Lower leg skin (tissue), 3 donors: ENCODE data around the gene SH3RF1.

ENCODE experiments used
- CTCF ChIP-seq, 3 donors: fragments of 450-650 bp; IDR thresholded peaks; one replicate each; pipeline ENCODE4 v1.5.1; 2016; ENCODE audit warnings: antibody characterized with exemption in 3 of 3, mild to moderate bottlenecking in 3 of 3, moderate library complexity in 2 of 3
- POLR2A ChIP-seq, 2 donors: fragments of 450-650 bp; IDR thresholded peaks; one replicate each; pipeline ENCODE4 v1.6.1; 2016 to 2017; ENCODE audit warnings: antibody characterized with exemption in 2 of 2, mild to moderate bottlenecking in 1 of 2, moderate library complexity in 1 of 2

DNA sequence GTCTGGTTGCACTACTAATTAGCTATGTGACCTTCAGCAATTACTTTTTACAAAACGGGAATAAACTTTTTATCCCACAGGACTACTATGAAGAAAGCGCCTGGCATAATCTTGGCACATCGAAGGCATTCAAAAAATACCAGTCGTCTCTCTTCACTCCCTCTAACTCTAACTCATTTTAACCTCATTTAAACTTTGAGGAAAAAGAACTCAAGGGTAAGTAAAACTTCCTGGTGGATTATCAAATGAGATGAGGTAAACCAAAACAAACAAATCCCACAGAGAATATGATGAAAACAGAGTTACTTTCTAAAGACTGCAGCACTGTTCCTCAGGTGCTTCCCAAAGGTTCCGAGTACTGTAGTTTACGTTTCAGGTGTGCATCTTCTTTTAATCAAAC, 66.9 kb downstream of the SH3RF1 start:
- TF ChIP-seq CTCF (IDR thresholded peaks at IDR 0.05): no peak
- no peak for TF ChIP-seq POLR2A (IDR thresholded peaks at IDR 0.05)
